ENCODE results near the gene A2ML1.

DNA sequence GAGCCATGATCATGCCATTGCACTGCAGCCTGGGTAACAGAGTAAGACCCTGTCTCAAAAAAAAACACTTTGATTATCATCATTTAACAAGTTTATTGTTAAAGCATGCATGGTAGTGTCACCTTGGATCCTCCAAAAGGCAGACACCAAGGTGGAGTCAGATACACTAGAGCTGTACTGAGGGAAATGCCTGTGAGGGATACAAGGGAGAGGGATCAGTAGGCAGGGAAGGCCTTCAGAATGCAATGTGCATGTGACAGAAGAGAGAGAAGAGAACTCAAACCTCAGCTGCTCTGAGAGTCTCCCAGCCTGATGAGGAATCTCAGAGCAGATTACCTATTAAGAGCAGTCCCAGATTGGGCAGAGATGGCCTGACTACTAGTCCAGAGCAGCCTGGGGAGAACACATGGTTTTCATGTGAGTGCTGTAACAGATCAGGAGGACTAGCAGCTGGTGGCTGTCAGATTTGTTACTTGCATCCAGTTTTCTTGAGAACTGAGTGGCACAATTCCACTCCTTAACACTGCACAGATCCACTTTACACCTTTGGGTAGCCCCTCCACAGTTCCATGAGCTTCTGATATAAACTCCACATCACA, 38.0 kb upstream of the A2ML1 start:
- TF ChIP-seq, protein P1, sequence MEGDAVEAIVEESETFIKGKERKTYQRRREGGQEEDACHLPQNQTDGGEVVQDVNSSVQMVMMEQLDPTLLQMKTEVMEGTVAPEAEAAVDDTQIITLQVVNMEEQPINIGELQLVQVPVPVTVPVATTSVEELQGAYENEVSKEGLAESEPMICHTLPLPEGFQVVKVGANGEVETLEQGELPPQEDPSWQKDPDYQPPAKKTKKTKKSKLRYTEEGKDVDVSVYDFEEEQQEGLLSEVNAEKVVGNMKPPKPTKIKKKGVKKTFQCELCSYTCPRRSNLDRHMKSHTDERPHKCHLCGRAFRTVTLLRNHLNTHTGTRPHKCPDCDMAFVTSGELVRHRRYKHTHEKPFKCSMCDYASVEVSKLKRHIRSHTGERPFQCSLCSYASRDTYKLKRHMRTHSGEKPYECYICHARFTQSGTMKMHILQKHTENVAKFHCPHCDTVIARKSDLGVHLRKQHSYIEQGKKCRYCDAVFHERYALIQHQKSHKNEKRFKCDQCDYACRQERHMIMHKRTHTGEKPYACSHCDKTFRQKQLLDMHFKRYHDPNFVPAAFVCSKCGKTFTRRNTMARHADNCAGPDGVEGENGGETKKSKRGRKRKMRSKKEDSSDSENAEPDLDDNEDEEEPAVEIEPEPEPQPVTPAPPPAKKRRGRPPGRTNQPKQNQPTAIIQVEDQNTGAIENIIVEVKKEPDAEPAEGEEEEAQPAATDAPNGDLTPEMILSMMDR (IDR thresholded peaks at IDR 0.05; ENCODE audit: insufficient read depth, low read depth, low read length) = no peak
- no peak for TF ChIP-seq EZH2 (IDR thresholded peaks at IDR 0.05; ENCODE audit: insufficient read depth, low read length)

Measured in astrocyte (in vitro differentiated cells and primary cell).